Ishikawa (cell line): ENCODE data around the gene TFB1M.

ENCODE experiments used
- CEBPB ChIP-seq: IDR thresholded peaks from 2 replicates; pipeline ENCODE4 v1.6.1; 2012
- CREB1 ChIP-seq: IDR thresholded peaks from 2 replicates; pipeline ENCODE4 v1.6.1; 2012; ENCODE audit warnings: low read depth
- EGR1 ChIP-seq: IDR thresholded peaks from 2 replicates; pipeline ENCODE4 v1.6.1; 2012
- EP300 ChIP-seq: IDR thresholded peaks from 2 replicates; pipeline ENCODE4 v1.6.1; 2012; ENCODE audit warnings: borderline replicate concordance
- FOXM1 ChIP-seq: IDR thresholded peaks from 2 replicates; pipeline ENCODE4 v1.6.1; 2012; ENCODE audit warnings: low read depth, borderline replicate concordance
- MAX ChIP-seq: IDR thresholded peaks from 2 replicates; pipeline ENCODE4 v1.6.1; 2012
- NFIC ChIP-seq: IDR thresholded peaks from 2 replicates; pipeline ENCODE4 v1.6.1; 2012
- RAD21 ChIP-seq: IDR thresholded peaks from 2 replicates; pipeline ENCODE4 v1.6.1; 2012; ENCODE audit warnings: low read depth
- TAF1 ChIP-seq: IDR thresholded peaks from 2 replicates; pipeline ENCODE4 v1.6.1; 2012; ENCODE audit warnings: low read depth, mild to moderate bottlenecking
- TCF12 ChIP-seq: IDR thresholded peaks from 2 replicates; pipeline ENCODE4 v1.6.1; 2012; ENCODE audit warnings: low read depth
- TEAD4 ChIP-seq: IDR thresholded peaks from 2 replicates; pipeline ENCODE4 v1.6.1; 2012
- USF1 ChIP-seq: IDR thresholded peaks from 2 replicates; pipeline ENCODE4 v1.6.1; 2012
- YY1 ChIP-seq: IDR thresholded peaks from 2 replicates; pipeline ENCODE4 v1.6.1; 2012; ENCODE audit warnings: low read depth
- ZBTB7A ChIP-seq: IDR thresholded peaks from 2 replicates; pipeline ENCODE4 v1.6.1; 2012; ENCODE audit warnings: low read depth
- TF ChIP-seq, protein P1 (sequence below): IDR thresholded peaks from 2 replicates; pipeline ENCODE4 v1.6.1; 2012; ENCODE audit warnings: low read depth, mild to moderate bottlenecking

TFB1M gene

DNA sequence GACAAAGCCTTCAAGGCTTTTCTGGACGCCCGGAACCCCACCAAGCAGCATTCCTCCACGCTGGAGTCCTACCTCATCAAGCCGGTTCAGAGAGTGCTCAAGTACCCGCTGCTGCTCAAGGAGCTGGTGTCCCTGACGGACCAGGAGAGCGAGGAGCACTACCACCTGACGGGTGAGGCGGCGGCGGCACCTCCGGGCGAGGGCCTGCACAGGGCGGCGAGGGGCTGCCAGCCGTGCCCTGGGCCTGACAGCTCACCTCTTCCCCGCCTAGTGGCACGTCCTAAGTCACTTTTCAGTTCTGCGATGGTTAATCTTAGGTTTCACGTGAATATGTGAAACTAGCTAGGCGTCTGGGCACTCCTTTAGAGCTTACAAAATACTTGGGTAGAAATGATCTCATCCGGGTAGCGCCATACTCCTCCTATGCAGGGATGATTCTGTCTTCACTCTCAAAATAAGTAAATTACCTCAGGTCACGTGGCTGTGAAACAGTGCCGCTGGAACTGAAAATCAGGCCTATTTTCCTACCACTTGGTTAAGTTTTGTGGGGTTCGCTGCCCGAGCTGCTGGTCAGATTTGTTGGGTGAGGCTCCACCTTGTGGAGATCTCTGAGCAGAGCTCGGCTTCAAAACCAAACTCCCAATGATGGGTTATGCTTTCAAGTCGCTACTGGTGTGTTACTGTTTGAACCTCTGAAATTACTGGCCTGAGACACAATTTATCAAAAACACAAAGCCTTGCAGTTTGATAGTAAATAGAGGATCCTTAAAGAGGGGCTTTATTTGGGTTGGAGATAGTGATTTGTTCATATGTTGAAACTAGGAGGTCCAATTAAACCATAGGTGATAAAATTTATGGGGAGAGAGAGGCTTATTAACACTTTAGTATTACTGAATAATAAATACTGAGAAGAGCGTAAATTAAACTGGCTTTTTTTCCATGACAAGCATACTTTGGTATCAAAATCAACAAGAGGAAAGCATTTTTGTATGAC is 66.0 kb downstream of the TFB1M start:
- TF ChIP-seq RAD21 (peak; percentile 73), TAF1 (no peak), EP300 (no peak), EGR1 (no peak), MAX (peak; percentile 56)
- TF ChIP-seq, protein P1, sequence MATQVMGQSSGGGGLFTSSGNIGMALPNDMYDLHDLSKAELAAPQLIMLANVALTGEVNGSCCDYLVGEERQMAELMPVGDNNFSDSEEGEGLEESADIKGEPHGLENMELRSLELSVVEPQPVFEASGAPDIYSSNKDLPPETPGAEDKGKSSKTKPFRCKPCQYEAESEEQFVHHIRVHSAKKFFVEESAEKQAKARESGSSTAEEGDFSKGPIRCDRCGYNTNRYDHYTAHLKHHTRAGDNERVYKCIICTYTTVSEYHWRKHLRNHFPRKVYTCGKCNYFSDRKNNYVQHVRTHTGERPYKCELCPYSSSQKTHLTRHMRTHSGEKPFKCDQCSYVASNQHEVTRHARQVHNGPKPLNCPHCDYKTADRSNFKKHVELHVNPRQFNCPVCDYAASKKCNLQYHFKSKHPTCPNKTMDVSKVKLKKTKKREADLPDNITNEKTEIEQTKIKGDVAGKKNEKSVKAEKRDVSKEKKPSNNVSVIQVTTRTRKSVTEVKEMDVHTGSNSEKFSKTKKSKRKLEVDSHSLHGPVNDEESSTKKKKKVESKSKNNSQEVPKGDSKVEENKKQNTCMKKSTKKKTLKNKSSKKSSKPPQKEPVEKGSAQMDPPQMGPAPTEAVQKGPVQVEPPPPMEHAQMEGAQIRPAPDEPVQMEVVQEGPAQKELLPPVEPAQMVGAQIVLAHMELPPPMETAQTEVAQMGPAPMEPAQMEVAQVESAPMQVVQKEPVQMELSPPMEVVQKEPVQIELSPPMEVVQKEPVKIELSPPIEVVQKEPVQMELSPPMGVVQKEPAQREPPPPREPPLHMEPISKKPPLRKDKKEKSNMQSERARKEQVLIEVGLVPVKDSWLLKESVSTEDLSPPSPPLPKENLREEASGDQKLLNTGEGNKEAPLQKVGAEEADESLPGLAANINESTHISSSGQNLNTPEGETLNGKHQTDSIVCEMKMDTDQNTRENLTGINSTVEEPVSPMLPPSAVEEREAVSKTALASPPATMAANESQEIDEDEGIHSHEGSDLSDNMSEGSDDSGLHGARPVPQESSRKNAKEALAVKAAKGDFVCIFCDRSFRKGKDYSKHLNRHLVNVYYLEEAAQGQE: no peak

DNA sequence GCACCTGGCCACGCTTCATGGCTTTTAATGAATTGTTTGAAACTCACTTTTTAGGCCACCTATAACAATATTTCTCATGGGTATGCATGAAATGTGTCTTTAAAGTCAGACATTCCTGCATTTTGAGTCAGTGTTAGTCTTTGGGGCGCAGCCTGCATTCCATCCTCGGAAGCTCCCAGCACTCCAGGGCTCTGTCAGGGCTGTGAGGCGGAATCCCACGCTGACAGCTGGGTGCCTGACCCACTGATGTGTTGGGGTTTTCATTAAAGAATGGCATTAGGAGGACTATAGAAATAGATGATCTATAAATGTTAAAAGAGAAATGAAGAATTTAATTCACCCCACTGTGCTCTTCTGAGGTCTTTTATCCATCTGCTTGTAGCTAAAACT is 66.7 kb downstream of the TFB1M start:
- 0 out of 2 replicates have a peak, but pooled peaks have one; percentile 7 for TF ChIP-seq RAD21
- TF ChIP-seq MAX: no peak
- no peak for TF ChIP-seq ZBTB7A
- TF ChIP-seq TCF12: peak; percentile 66; the same call in 1 of the 2 replicates
- TF ChIP-seq, protein P1: no peak
- peak; percentile 68; the same call in 1 of the 2 replicates for TF ChIP-seq EP300
- TF ChIP-seq NFIC: no peak; the same call in 1 of the 2 replicates
- no peak for TF ChIP-seq YY1
- TF ChIP-seq TAF1: no peak
- peak; percentile 92 for TF ChIP-seq TEAD4
- TF ChIP-seq EGR1: no peak
- no peak for TF ChIP-seq FOXM1

DNA sequence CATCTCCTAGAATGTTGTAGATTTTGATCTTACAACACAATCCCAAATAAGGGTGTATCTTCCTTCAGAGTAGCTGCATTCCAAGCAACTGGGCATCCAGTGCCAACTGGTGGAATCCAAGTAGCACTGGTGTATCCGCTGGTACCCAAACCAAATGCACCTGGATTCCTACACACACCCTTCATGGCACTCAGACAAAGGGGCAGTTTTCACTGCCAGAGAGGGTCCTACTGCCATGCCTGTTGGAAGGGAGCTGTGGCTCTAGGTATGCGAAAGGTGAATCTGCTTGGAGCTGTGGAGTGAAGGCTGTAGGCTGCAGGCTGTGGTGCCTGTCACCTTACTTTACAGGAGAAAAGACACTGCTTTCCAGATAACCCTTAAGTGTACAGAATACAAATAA is 67.5 kb downstream of the TFB1M start:
- TF ChIP-seq MAX (no peak), EGR1 (no peak), YY1 (no peak), TAF1 (no peak), RAD21 (no peak), EP300 (no peak), USF1 (no peak), ZBTB7A (no peak), TCF12 (no peak), TEAD4 (no peak), CEBPB (no peak), NFIC (no peak), FOXM1 (no peak), CREB1 (no peak)
- TF ChIP-seq, protein P1: no peak

GRCh38 chr6:155245831-155246230 is 68.5 kb downstream of the TFB1M start:
- no peak for TF ChIP-seq NFIC
- no peak for TF ChIP-seq USF1
- no peak for TF ChIP-seq CEBPB
- TF ChIP-seq TCF12: no peak
- TF ChIP-seq CREB1: no peak
- TF ChIP-seq, protein P1: no peak
- no peak for TF ChIP-seq EGR1
- TF ChIP-seq RAD21: no peak
